Measurements from ENCODE around the gene AP2M1. TPM values are rescaled to one million over a fixed set of nuclear protein-coding genes. Genes with fewer than 3 reads are reported as not detected.
A peak's percentile ranks its signal among the peaks of the same experiment; 100 is the strongest.

Gene AP2M1
- polyA plus RNA-seq, 2 of the 4 experiments (the other 2 are of a cell fraction), result 274 to 298 TPM

DNA sequence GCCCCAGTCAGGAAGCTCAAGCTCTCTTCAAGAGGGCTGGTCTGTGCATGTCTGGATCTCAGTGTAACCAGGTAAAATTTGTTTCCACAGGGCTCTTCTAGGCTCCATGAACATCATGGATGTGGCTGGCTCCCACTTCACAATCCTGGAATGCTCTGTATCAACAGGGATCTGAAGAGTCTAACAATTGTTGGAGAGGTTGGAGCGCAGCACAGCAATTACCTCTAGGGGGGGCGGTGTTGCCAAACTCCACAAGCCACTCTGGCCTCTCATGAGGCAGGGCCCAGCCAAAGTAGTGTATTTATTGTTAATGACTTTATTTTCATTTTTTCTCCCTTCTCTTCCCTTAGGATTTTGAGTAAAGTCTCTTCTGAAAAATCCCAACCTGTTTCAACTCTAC, 45.6 kb upstream of the AP2M1 start:
- peak; percentile 66 to 88; a peak in 4 of 6 replicates for ATAC-seq
- peaks cover 5% of the 10 kb centered on the region; the same call in 1 of the 3 replicates for H3K4me1 ChIP-seq
- TF ChIP-seq RAD21 (conservative IDR thresholded peaks at IDR 0.05 in 1 of 2, IDR thresholded peaks at IDR 0.05 in 1 of 2) (peak in 1 of 2 experiments; percentile 29; a peak in 2 of 5 replicates), FOSL2 (IDR thresholded peaks at IDR 0.05) (no peak), FOSL2 (CRISPR knock-in tag; IDR thresholded peaks at IDR 0.05) (no peak)
- ChIA-PET POLR2A (no interaction called here), CTCF (no interaction called here)
- no peak for FAIRE-seq
- no peak overlapping the region for H3K4me2 ChIP-seq
- WGBS (ENCODE audit: missing lambda C conversion rate), result 15% methylated on average over 2 of the region's 2 CpGs
- H3K9me3 ChIP-seq, result no peaks in the 10 kb centered on the region
- H3K4me3 ChIP-seq, result no peak overlapping the region
- peak in 1 of 2 experiments; percentile 27 for DNase-seq (ENCODE audit: low read depth in 1 of 2, low spot score in 1 of 2)
- H3K27ac ChIP-seq, result no peak overlapping the region

DNA sequence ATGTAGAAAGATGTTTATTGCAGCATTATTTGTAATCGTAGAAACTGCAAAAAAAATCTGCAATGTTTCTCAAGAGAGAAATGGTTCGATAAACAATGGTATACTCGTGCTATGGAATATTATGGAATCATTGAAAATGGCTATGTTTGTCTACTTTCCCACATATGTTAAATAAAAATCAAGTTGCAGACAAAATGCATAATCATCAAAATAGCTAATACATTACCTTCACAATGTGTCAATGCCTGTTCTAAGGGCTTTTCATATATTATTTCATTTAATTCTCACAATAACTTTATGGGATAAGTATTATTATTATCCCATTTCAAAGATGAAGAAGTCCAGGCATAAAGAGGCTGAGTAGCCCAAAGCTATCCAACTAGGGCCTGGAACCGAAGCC, 41.7 kb upstream of the AP2M1 start:
- CTCF ChIA-PET, result interaction anchor here (2.6 kb wide), 1 partner anchor 93 kb away, joined by 7 read pairs; no protein-coding TSS in a partner anchor
- 91% methylated on average over 4 of the region's 4 CpGs for WGBS (ENCODE audit: missing lambda C conversion rate)
- Histone ChIP-seq H3K4me3 (no peak overlapping the region), H3K4me2 (no peak overlapping the region), H3K27ac (no peak overlapping the region), H3K9me3 (no peaks in the 10 kb centered on the region), H3K4me1 (peaks cover 12% of the 10 kb centered on the region; the same call in 2 of the 3 replicates)
- FAIRE-seq, result no peak
- TF ChIP-seq RARB (CRISPR knock-in tag; IDR thresholded peaks at IDR 0.05) (no peak), ZNF302 (CRISPR knock-in tag; IDR thresholded peaks at IDR 0.05) (no peak), TP53 (CRISPR knock-in tag; IDR thresholded peaks at IDR 0.05) (no peak), MAFK (IDR thresholded peaks at IDR 0.05; ENCODE audit: partially characterized antibody) (peak; percentile 79), SREBF2 (IDR thresholded peaks at IDR 0.05) (no peak), EHMT2 (IDR thresholded peaks at IDR 0.05; ENCODE audit: low read depth) (no peak), CEBPB (IDR thresholded peaks at IDR 0.05) (no peak)
- TF ChIP-seq, protein P1, sequence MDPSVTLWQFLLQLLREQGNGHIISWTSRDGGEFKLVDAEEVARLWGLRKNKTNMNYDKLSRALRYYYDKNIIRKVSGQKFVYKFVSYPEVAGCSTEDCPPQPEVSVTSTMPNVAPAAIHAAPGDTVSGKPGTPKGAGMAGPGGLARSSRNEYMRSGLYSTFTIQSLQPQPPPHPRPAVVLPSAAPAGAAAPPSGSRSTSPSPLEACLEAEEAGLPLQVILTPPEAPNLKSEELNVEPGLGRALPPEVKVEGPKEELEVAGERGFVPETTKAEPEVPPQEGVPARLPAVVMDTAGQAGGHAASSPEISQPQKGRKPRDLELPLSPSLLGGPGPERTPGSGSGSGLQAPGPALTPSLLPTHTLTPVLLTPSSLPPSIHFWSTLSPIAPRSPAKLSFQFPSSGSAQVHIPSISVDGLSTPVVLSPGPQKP (IDR thresholded peaks at IDR 0.05; ENCODE audit: low read depth, low read length), result no peak
- TF ChIP-seq, protein P2, sequence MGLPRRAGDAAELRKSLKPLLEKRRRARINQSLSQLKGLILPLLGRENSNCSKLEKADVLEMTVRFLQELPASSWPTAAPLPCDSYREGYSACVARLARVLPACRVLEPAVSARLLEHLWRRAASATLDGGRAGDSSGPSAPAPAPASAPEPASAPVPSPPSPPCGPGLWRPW (IDR thresholded peaks at IDR 0.05), result no peak
- DNase-seq (ENCODE audit: low read depth in 1 of 2, low spot score in 1 of 2), result no peak
- ATAC-seq, result no peak
- POLR2A ChIA-PET, result no interaction called here

DNA sequence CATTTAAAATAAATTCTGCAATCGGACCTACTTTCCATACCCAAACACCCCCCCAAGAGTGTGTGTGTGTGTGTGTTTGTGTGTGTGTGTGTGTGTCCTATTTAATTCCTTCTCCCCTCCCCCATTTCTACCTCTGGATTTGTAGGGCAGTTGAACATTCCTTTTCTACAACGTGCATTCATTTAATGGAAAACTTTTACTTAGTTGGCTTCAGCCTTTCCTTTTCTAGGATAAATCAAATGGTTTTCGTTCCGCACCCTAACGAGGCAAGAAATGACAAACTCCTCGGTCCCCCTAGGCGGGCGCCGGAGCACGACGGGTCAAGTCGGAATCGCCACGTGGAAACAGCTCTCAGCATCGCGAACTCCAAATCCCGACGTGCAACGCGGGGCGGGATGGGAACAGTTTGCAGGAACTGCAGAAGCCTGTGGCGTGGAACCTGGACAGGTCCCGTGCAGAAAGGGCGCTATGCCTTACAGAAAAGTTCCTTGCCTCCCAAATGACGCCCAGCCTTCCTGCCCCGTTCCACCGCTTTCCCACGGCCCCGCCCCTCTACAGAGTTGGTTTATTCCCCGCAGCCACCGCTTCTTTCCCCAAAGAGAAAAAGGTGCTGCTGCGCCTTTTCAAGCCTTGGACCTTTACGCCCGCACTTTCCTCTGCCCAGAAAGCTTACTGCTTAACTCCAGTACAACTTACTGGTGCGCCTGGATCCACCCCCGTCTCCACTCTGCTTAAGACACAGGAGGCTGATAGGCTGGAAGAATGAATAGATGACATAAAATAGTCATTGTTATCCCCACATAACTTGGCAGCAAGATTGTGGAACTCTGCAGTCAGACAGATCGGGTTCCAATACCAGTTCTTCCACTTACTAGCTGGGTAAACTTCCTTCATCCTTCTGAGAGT, 40.6 kb upstream of the AP2M1 start:
- peak; percentile 71 for TF ChIP-seq POLR2A (IDR thresholded peaks at IDR 0.05; ENCODE audit: low read length)
- no peak for TF ChIP-seq ESRRA (IDR thresholded peaks at IDR 0.05; ENCODE audit: borderline replicate concordance, low read length)
- TF ChIP-seq, protein P3, sequence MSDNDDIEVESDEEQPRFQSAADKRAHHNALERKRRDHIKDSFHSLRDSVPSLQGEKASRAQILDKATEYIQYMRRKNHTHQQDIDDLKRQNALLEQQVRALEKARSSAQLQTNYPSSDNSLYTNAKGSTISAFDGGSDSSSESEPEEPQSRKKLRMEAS (IDR thresholded peaks at IDR 0.05), result peak; percentile 99
- peak; percentile 34; the same call in 1 of the 2 replicates for TF ChIP-seq BHLHE40 (IDR thresholded peaks at IDR 0.05; ENCODE audit: low read depth, low read length)
- TF ChIP-seq JUN (IDR thresholded peaks at IDR 0.05), result 0 out of 5 replicates have a peak, but pooled peaks of 1 of the 2 experiments have one; percentile 26
- TF ChIP-seq, protein P4, sequence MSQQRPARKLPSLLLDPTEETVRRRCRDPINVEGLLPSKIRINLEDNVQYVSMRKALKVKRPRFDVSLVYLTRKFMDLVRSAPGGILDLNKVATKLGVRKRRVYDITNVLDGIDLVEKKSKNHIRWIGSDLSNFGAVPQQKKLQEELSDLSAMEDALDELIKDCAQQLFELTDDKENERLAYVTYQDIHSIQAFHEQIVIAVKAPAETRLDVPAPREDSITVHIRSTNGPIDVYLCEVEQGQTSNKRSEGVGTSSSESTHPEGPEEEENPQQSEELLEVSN (IDR thresholded peaks at IDR 0.05; ENCODE audit: borderline replicate concordance, low read depth), result peak; percentile 97
- peak; percentile 31; the same call in 1 of the 2 replicates for TF ChIP-seq MYC (IDR thresholded peaks at IDR 0.05; ENCODE audit: borderline replicate concordance, low read length)
- TF ChIP-seq JUNB (IDR thresholded peaks at IDR 0.05), result no peak
- DNase-seq (ENCODE audit: low read depth in 1 of 2, low spot score in 1 of 2) (peak; percentile 54 to 85), FAIRE-seq (no peak), ATAC-seq (peak; percentile 82 to 83)
- H3K27ac ChIP-seq, result peak overlapping the region; percentile 95 to 97
- H3K4me3 ChIP-seq, result peak overlapping the region; percentile 99
- CTCF ChIA-PET, result interaction anchor here (0.9 to 3.6 kb wide), 4 partner anchors 11 to 238 kb away, joined by 3 to 20 read pairs (median 8); partner anchors contain the start of gene EEF1AKMT4
- no peaks in the 10 kb centered on the region for H3K9me3 ChIP-seq
- peaks cover 12% of the 10 kb centered on the region; the same call in 2 of the 3 replicates for H3K4me1 ChIP-seq
- POLR2A ChIA-PET, result interaction anchor here (1.0 to 1.8 kb wide), 2 partner anchors 11 to 43 kb away, joined by 3 to 9 read pairs; no protein-coding TSS in a partner anchor
- 3% methylated on average over 32 of the region's 37 CpGs for WGBS (ENCODE audit: missing lambda C conversion rate)
- peak overlapping the region; percentile 97 for H3K4me2 ChIP-seq
